Astrocyte (in vitro differentiated cells and primary cell): ENCODE measurements around the gene EXOC4. TPM values are rescaled to one million over a fixed set of nuclear protein-coding genes. Genes with fewer than 3 reads are reported as not detected.

Experiments
- DNase-seq: peaks from one replicate; pipeline ENCODE4 v3.0.0-alpha.2; 2010; ENCODE audit warnings: low read depth
- FAIRE-seq: peaks from 2 replicates; lab custom pipeline; 2011; peaks lifted over from hg19 to GRCh38; lab: Jason Lieb, UNC
- H2AFZ ChIP-seq: 2 replicates; pipeline ENCODE4 v1.6.0; 2012; ENCODE audit warnings: low read depth, low read length, inconsistent platforms
- H3K27ac ChIP-seq: 2 replicates; pipeline ENCODE4 v1.5.1; 2011; ENCODE audit warnings: low read depth, low read length, inconsistent platforms
- H3K27me3 ChIP-seq: 2 replicates; pipeline ENCODE4 v1.6.0; 2011; ENCODE audit warnings: low read length, inconsistent platforms; ENCODE audit not compliant: insufficient read depth
- H3K36me3 ChIP-seq: 2 replicates; pipeline ENCODE4 v1.5.1; 2011; ENCODE audit warnings: low read length, inconsistent platforms; ENCODE audit not compliant: insufficient read depth
- H3K4me1 ChIP-seq: 2 replicates; pipeline ENCODE4 v1.5.1; 2011; ENCODE audit warnings: low read length, inconsistent platforms; ENCODE audit not compliant: insufficient read depth
- H3K4me2 ChIP-seq: 2 replicates; pipeline ENCODE4 v1.6.0; 2012; ENCODE audit warnings: low read length, inconsistent platforms
- H3K4me3 ChIP-seq: 2 replicates; pipeline ENCODE4 v1.5.1; 2011; ENCODE audit warnings: low read depth, mild to moderate bottlenecking, low read length, inconsistent platforms; ENCODE audit not compliant: insufficient read depth
- H3K79me2 ChIP-seq: 2 replicates; pipeline ENCODE4 v1.6.0; 2012; ENCODE audit warnings: mild to moderate bottlenecking, low read length, inconsistent platforms; ENCODE audit not compliant: insufficient read depth
- H3K9ac ChIP-seq: 2 replicates; pipeline ENCODE4 v1.6.0; 2012; ENCODE audit warnings: mild to moderate bottlenecking, low read length, inconsistent platforms
- H3K9me3 ChIP-seq: 2 replicates; pipeline ENCODE4 v1.5.1; 2012; ENCODE audit warnings: low read depth, mild to moderate bottlenecking, low read length, inconsistent platforms; ENCODE audit not compliant: insufficient read depth
- H4K20me1 ChIP-seq: 2 replicates; pipeline ENCODE4 v1.6.0; 2012; ENCODE audit warnings: low read length, inconsistent platforms; ENCODE audit not compliant: insufficient read depth
- H3K27ac Mint-ChIP-seq: one replicate; pipeline ENCODE4 v1.8.0; 2021; ENCODE audit warnings: mild to moderate bottlenecking, mixed read lengths; ENCODE audit not compliant: unreplicated experiment
- H3K27me3 Mint-ChIP-seq: one replicate; pipeline ENCODE4 v1.8.0; 2021; ENCODE audit warnings: low read depth, mixed read lengths; ENCODE audit not compliant: unreplicated experiment
- H3K36me3 Mint-ChIP-seq: one replicate; pipeline ENCODE4 v1.8.0; 2021; ENCODE audit warnings: low read depth, mixed read lengths; ENCODE audit not compliant: unreplicated experiment
- H3K4me1 Mint-ChIP-seq: one replicate; pipeline ENCODE4 v1.8.0; 2021; ENCODE audit warnings: low read depth, mixed read lengths; ENCODE audit not compliant: unreplicated experiment
- H3K4me3 Mint-ChIP-seq: one replicate; pipeline ENCODE4 v1.8.0; 2021; ENCODE audit warnings: mild to moderate bottlenecking, moderate library complexity, mixed read lengths; ENCODE audit not compliant: unreplicated experiment
- H3K9me3 Mint-ChIP-seq: one replicate; pipeline ENCODE4 v1.8.0; 2021; ENCODE audit warnings: mild to moderate bottlenecking, mixed read lengths; ENCODE audit not compliant: unreplicated experiment
- CTCF ChIP-seq: IDR thresholded peaks from 2 replicates; pipeline ENCODE4 v1.5.1; 2011; ENCODE audit warnings: low read depth, mild to moderate bottlenecking, inconsistent platforms, low read length, moderate library complexity; ENCODE audit not compliant: insufficient read depth
- EZH2 ChIP-seq: IDR thresholded peaks from 2 replicates; pipeline ENCODE4 v1.6.1; 2012; ENCODE audit warnings: mild to moderate bottlenecking, low read length, inconsistent platforms; ENCODE audit not compliant: insufficient read depth
- total RNA-seq: library from RNA; stranded (reverse); gene quantifications from 2 replicates; pipeline ENCODE4 v1.2.1, GENCODE V29; 2021

The EXOC4 gene
- total RNA-seq, 1 donor from 2014 or later: 57.5 TPM

GRCh38 chr7:133497061-133497460, 244.2 kb downstream of the EXOC4 start:
- DNase-seq (no peak), FAIRE-seq (no peak)
- Histone ChIP-seq H3K4me2 (no peak overlapping the region), H3K9ac (no peak overlapping the region), H3K27ac (no peak overlapping the region), H3K79me2 (no peaks in the 10 kb centered on the region), H2AFZ (no peak overlapping the region), H3K9me3 (no peaks in the 10 kb centered on the region), H3K4me1 (no peaks in the 10 kb centered on the region), H3K27me3 (no peaks in the 10 kb centered on the region), H4K20me1 (no peaks in the 10 kb centered on the region), H3K36me3 (no peaks in the 10 kb centered on the region), H3K4me3 (no peak overlapping the region)
- peaks cover 3% of the 10 kb centered on the region for H3K4me1 Mint-ChIP-seq
- TF ChIP-seq EZH2 (no peak), CTCF (no peak)
- no peaks in the 10 kb centered on the region for H3K36me3 Mint-ChIP-seq
- no peaks in the 10 kb centered on the region for H3K27me3 Mint-ChIP-seq
- H3K9me3 Mint-ChIP-seq: peaks cover 2% of the 10 kb centered on the region
- H3K4me3 Mint-ChIP-seq: no peak overlapping the region
- no peak overlapping the region for H3K27ac Mint-ChIP-seq

- H3K4me1 ChIP-seq: no peaks in the 10 kb centered on the region
- no peaks in the 10 kb centered on the region for H3K27me3 ChIP-seq
- no peak for FAIRE-seq
- TF ChIP-seq CTCF (no peak), EZH2 (no peak)
- DNase-seq: no peak
- no peak overlapping the region for H3K4me2 ChIP-seq
- H3K79me2 ChIP-seq: no peaks in the 10 kb centered on the region
- H3K27ac Mint-ChIP-seq: no peak overlapping the region
- no peaks in the 10 kb centered on the region for H3K36me3 ChIP-seq
- no peaks in the 10 kb centered on the region for H3K27me3 Mint-ChIP-seq
- no peak overlapping the region for H3K9ac ChIP-seq
- H3K4me3 ChIP-seq: no peak overlapping the region
- peaks cover 2% of the 10 kb centered on the region for H3K9me3 Mint-ChIP-seq
- H4K20me1 ChIP-seq: no peaks in the 10 kb centered on the region
- H3K4me3 Mint-ChIP-seq: no peak overlapping the region
- H3K27ac ChIP-seq: no peak overlapping the region
- peaks cover 10% of the 10 kb centered on the region for H3K4me1 Mint-ChIP-seq
- H3K36me3 Mint-ChIP-seq: no peaks in the 10 kb centered on the region
- H2AFZ ChIP-seq: no peak overlapping the region
- H3K9me3 ChIP-seq: no peaks in the 10 kb centered on the region
Observed at GRCh38 chr7:133501771-133502170, 248.9 kb downstream of the EXOC4 start.

- Mint-ChIP-seq H3K9me3 (peaks cover 2% of the 10 kb centered on the region), H3K27ac (no peak overlapping the region), H3K4me3 (no peak overlapping the region), H3K36me3 (no peaks in the 10 kb centered on the region), H3K27me3 (no peaks in the 10 kb centered on the region), H3K4me1 (peaks cover 10% of the 10 kb centered on the region)
- Histone ChIP-seq H3K9ac (no peak overlapping the region), H3K36me3 (no peaks in the 10 kb centered on the region), H3K4me1 (no peaks in the 10 kb centered on the region), H3K27me3 (no peaks in the 10 kb centered on the region), H3K4me3 (no peak overlapping the region), H3K27ac (no peak overlapping the region), H3K4me2 (no peak overlapping the region), H2AFZ (no peak overlapping the region), H3K9me3 (no peaks in the 10 kb centered on the region), H3K79me2 (no peaks in the 10 kb centered on the region), H4K20me1 (no peaks in the 10 kb centered on the region)
- DNase-seq (peak; percentile 18), FAIRE-seq (no peak)
- TF ChIP-seq CTCF (no peak), EZH2 (no peak)
Observed at GRCh38 chr7:133502498-133502897, 249.6 kb downstream of the EXOC4 start.
